ENCODE data around the gene ARMC5. TPM values are rescaled to one million over a fixed set of nuclear protein-coding genes. Genes with fewer than 3 reads are reported as not detected.
"Not testable (repeated sequence)": the region's sequence is repeated elsewhere in the genome, so short reads cannot be mapped to it uniquely, and the experiment has no call there.

Gene ARMC5
- total RNA-seq, 1 donor from 2014 or later: 5.5 TPM

DNA sequence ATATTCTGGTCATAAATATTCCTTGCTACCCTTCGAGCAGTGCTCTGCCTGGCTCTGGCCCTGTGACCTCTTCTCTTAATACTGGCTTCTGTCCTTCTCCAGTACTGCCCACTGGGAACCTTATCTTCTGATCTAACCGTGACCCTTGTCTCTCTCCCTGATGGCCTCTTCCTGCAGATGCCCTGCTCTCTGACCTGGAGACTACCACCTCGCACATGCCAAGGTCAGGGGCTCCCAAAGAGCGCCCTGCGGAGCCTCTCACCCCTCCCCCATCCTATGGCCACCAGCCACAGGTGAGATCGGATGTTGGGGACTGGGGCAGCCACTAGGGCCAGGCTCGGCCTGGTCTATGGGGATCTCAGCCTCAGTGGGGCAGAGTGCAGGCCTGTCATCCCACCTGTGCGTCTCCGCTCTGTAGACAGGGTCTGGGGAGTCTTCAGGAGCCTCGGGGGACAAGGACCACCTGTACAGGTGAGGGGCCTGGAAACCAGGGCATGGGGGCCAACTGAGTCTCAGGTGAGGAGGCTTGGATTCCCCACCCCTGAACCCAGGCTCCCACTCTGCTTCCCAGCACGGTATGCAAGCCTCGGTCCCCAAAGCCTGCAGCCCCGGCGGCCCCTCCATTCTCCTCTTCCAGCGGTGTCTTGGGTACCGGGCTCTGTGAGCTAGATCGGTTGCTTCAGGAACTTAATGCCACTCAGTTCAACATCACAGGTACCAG lies 14.1 kb downstream of the ARMC5 start:
- DNase-seq (ENCODE audit: missing footprints) (no peak), ATAC-seq (no peak)
- intact Hi-C loops (cut with DNase I): loop anchor here (10.0 kb wide), 1 partner anchor 241 kb away; a partner anchor contains a TSS

DNA sequence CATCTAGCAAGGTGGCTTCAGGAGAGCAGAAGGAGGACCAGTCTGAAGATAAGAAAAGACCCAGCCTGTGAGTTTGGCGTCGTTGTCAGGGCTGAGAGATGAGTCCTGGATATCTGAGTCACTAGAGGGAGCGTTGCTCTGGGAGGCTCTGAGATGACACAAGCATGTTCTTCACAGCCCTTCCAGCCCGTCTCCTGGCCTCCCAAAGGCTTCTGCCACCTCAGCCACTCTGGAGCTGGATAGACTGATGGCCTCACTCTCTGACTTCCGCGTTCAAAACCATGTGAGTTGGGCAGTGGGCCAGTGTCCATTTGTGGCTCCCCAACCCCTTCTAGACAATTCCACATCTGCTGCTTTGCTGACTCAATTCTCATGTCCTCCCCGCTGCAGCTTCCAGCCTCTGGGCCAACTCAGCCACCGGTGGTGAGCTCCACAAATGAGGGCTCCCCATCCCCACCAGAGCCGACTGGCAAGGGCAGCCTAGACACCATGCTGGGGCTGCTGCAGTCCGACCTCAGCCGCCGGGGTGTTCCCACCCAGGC lies 14.9 kb downstream of the ARMC5 start:
- DNase-seq (ENCODE audit: missing footprints) (no peak), ATAC-seq (no peak)
- intact Hi-C loops (cut with DNase I): loop anchor here (10.0 kb wide), 1 partner anchor 241 kb away; a partner anchor contains a TSS

DNA sequence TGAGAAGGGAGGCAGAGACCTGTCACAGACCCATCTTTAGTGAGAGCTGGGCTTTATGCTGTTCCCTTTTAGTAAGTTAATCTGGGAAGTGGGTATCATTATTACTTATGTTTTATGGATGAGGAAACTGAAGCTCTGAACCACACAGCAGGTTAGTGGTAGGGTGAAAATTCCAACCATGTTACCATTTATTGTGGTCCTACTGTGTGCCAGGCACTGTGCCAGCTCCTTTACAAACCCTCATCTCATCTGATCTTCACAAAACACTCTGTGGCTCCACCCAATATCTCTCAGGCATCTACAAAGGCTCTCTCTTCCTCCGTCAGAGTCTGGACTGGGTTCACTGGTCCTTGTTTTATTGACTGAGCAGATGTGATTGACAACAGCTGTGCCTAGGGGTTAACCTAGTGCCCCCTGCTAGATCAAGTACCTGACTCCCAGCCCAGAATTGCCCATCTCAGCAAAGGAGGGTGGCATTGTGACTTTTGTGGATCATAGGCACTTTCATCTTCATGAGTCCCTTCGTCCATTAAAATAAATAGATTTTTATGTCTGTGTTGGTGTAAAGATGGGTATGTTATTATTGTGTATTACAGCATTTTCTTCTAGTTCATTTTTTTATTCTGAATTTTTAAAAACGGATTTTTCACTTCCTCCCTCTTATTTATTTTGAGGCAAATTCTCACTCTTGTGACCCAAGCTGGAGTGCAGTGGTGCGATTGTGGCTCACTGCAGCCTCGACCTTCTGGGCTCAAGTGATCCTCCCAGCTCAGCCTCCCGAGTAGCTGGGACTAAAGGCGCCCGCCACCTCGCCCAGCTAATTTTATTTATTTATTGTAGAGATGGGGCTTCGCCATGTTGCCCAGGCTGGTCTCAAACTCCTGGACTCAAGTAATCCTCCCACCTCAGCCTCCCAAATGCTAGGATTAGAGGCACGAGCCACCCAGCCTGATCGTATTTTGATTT lies 15.8 kb downstream of the ARMC5 start:
- DNase-seq (ENCODE audit: missing footprints): no peak
- intact Hi-C loops (cut with DNase I): loop anchor here (10.0 kb wide), 1 partner anchor 240 kb away; a partner anchor contains a TSS
- ATAC-seq: no peak

DNA sequence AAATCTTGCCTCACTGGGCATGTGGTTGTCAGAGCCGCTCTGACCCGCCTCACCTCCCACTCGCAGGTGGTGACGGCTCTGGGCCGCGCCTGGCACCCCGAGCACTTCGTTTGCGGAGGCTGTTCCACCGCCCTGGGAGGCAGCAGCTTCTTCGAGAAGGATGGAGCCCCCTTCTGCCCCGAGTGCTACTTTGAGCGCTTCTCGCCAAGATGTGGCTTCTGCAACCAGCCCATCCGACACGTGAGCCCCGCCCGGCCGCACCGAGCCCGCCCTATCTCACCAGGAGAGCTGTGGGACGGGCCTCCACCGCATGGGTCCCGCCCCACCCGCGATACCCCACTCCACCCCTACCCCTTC lies 16.6 kb downstream of the ARMC5 start:
- ATAC-seq: no peak
- DNase-seq (ENCODE audit: missing footprints): no peak
- intact Hi-C loops (cut with DNase I): loop anchor here (10.0 kb wide), 1 partner anchor 239 kb away; a partner anchor contains a TSS

DNA sequence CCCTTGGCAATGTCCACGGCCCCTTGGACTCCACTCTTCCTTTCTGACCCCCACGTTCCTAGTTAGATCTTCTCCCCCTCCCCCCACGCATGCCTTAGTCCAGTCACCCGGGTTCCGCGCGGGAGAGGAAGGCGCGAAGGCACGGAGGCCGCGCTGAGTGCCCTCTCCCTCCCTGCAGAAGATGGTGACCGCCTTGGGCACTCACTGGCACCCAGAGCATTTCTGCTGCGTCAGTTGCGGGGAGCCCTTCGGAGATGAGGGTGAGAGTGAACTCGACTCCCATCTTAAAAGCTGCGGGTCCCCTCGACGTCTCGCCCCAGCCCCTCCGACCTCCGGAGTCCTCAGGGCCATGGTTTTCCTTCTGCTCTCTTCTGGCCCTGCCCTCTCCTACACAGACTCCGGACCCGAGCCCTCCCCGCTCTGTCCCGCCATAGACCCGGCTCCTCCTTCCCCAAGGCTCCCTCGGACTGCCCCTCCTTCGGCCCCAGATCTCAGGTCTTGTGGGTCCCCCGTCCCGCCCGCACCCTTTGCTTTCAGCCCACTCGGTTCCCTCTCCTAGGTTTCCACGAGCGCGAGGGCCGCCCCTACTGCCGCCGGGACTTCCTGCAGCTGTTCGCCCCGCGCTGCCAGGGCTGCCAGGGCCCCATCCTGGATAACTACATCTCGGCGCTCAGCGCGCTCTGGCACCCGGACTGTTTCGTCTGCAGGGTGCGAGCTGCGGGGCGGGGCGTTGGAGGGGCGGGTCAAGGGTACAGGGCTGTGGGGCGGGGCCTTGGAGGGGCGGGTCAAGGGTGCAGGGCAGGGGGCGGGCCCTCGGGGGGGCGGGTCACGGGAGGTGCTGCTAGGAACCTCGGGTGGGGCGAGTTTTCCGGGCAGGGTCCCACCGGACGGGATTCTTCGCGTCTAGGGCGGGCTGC lies 17.3 kb downstream of the ARMC5 start:
- ATAC-seq: peak; percentile 26
- DNase-seq (ENCODE audit: missing footprints): peak; percentile 94
- intact Hi-C loops (cut with DNase I): loop anchor here (10.0 kb wide), 1 partner anchor 238 kb away; a partner anchor contains a TSS

DNA sequence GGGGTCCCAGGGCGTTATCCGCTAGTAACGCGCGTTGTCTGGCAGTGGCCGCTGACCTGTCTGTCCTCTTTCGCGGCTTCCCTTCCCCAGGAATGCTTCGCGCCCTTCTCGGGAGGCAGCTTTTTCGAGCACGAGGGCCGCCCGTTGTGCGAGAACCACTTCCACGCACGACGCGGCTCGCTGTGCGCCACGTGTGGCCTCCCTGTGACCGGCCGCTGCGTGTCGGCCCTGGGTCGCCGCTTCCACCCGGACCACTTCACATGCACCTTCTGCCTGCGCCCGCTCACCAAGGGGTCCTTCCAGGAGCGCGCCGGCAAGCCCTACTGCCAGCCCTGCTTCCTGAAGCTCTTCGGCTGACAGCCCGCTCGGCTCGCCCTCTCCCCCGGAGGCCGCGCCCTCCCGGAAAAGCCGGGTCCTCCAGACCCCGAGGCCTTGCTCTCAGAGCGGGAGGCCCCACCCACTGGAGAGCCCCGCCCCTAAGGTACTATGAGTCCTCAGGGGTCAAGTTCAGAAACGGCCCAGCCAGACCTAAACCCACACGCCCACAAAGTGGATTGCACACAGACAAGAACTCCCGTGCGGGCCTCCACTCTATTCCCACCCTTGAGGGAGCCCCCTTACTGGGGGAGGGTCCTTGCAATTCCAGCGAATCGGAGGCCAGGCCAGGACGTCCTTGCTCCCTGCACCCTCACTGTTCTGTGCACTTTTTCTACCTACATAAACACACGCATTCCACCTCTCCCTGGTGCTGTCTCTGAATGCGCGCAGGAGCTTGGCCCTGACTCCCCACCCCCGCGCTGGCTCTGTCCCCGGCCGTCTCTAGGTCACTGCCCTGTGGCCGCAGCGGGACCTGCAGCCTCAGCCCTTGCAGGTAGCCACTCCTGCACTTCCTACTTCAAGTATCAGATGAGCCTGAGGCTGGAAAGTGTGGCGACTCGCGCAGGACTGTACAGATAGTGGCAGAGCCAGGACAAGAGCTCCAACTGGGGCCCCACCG lies 18.2 kb downstream of the ARMC5 start:
- intact Hi-C loops (cut with DNase I): loop anchor here (10.0 kb wide), 1 partner anchor 237 kb away; a partner anchor contains a TSS
- no peak for DNase-seq (ENCODE audit: missing footprints)
- no peak for ATAC-seq

DNA sequence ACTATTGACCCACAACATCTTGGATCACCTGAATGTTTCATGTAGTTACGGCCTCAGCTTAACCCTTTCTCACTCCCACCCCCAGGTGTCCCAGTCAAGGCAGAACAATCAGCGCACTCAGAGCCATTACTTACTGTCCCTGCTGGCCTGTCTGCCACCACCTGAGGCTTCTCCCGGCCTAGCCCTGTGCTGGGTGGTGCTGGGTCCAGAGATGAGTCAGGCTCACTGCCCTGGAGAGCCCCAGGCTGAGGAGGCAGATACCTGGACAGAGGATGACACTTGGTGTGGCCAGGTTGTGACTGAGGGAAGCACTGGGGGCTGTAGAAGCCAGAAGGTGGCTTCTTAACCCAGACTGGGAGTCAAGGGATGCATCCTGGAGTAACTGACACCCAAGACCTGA lies 19.7 kb downstream of the ARMC5 start:
- ATAC-seq (no peak), DNase-seq (ENCODE audit: missing footprints) (no peak)
- intact Hi-C loops (cut with DNase I): loop anchor here (10.0 kb wide), 1 partner anchor 236 kb away; a partner anchor contains a TSS

DNA sequence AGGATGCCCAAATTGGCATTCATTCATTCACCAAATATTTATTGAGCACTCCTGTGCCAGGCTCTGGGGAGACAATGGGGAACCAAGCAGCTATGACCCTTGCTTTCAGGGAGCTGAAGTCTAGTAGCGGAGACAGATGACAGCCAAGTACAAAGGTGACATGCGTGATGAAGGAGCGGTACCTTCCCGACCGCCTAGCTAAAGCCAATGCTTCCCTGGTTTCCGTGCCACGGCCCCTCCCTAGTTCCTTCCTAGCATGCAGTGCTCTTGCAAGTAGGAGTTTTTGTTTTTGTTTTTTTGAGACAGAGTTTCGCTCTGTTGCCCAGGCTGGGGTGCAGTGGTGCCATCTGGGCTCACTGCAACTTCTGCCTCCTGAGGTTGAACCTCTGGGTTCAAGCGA lies 20.4 kb downstream of the ARMC5 start:
- DNase-seq (ENCODE audit: missing footprints): no peak
- intact Hi-C loops (cut with DNase I): loop anchor here (10.0 kb wide), 1 partner anchor 235 kb away; a partner anchor contains a TSS
- ATAC-seq: no peak

DNA sequence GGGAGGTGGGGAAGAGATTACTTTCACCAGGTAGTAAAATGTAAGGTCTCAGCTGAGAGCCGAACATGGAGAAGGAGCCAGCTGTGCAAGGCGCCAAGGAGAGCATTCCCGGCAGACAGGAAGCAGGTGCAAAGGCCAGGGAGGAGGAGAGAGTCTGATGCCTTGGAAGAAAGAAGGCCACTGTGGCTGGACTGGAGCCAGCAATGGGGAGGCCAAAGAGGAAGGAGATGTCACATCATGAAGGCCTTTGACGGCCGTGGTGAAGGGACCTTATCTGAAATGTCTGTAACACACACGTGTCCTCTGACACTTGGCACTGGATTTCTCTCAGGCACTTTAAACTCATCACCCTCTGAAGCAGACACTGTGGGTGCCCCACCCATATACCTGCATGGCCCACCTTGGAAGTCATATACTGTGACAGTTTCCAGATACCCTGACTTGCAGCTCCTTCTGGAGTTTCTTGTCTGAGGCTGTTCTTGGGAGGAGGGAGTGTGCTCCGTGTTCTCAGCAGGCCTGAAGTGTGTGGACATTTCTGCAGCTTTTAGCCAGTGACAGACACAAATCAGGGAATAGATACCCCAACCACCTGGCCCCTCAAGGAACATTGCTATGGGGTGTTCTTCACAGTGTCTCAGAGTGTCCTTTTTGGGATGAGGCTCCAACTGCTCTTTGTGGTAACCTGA lies 21.7 kb downstream of the ARMC5 start:
- DNase-seq (ENCODE audit: missing footprints) (no peak), ATAC-seq (no peak)
- intact Hi-C loops (cut with DNase I): no loop called here

DNA sequence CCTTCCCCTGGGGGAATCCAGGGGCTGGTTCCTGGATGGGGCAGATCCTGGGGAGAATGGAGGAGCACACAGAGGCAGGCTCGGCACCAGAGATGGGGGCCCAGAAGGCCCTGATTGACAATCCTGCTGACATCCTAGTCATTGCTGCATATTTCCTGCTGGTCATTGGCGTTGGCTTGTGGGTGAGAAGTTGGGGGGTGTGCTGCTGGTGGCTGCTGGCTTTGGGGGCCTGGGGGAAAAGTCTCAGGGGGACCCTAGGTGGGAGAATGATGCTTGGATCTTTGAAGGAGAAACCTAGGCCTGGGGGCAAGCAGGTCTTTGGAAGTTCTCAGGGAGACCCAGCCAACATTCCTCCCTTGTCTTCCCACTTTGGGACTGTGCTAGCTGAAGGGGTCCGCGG lies 23.8 kb downstream of the ARMC5 start, which contains the start of gene SLC5A2:
TSS of gene SLC5A2 (plus strand) at position 43 of the 400 bp plus-strand sequence. CDS start at position 57, 14 bp downstream.
- intact Hi-C loops (cut with DNase I): no loop called here
- ATAC-seq: no peak

DNA sequence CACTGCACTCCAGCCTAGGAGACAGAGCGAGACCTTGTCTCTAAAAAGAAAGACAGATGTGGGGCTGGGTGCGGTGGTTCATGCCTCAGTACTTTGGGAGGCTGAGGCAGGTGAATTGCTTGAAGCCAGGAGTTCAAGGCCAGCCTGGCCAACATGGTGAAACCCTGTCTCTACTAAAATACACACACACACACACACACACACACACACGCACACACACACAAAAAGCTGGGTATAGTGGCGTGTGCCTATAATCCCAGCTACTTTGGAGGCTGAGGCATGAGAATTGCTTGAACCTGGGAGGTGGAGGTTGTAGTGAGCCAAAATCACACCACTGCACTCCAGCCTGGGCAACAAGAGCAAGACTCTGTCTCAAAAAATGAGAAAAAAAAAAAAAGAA lies 24.7 kb downstream of the ARMC5 start:
- DNase-seq (ENCODE audit: missing footprints); intact Hi-C loops (cut with DNase I); ATAC-seq: not testable (repeated sequence)

More for the DNA sequence above, 23.8 kb downstream of the ARMC5 start, which contains the start of gene SLC5A2:
- DNase-seq (ENCODE audit: missing footprints): no peak

DNA sequence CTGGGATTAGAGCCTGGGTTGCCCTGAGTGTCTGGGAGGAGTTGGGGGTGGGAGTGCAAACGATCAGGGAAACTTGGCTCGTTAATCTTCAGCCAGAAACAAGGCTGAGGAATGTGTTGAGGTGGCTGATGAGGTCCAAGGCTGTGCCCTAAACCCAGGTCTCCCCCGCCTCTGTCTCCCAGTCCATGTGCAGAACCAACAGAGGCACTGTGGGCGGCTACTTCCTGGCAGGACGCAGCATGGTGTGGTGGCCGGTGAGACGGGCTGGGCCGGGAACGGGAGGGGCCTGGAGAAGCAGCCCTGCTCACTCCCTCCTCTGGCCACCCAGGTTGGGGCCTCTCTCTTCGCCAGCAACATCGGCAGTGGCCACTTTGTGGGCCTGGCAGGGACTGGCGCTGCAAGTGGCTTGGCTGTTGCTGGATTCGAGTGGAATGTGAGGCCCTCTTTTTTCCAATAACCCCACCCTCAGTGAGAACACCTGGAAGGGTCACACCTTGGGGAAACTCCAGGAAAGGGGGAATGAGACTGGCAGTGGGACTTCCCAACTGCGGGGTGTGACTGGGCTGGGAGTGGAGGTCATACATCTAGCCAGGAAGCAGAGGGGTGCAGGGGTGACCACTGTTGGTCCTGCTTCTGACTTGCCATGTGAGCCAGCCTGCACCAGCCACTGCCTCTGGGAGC lies 25.3 kb downstream of the ARMC5 start:
- ATAC-seq (no peak), DNase-seq (ENCODE audit: missing footprints) (no peak)
- intact Hi-C loops (cut with DNase I): no loop called here

DNA sequence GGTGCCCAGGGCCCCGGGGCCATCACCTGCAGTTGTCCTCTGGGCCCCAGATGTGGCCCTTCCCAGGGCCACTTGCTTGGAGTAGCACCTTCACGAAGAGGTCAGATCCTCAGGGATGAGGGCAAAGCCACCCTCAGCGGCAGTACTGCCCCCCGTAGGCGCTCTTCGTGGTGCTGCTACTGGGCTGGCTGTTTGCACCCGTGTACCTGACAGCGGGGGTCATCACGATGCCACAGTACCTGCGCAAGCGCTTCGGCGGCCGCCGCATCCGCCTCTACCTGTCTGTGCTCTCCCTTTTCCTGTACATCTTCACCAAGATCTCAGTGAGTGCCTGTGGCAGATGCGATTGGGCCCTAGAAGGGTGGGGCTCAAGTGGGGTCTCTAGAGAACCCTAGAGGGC lies 26.3 kb downstream of the ARMC5 start:
- ATAC-seq (no peak), DNase-seq (ENCODE audit: missing footprints) (no peak)
- intact Hi-C loops (cut with DNase I): no loop called here

DNA sequence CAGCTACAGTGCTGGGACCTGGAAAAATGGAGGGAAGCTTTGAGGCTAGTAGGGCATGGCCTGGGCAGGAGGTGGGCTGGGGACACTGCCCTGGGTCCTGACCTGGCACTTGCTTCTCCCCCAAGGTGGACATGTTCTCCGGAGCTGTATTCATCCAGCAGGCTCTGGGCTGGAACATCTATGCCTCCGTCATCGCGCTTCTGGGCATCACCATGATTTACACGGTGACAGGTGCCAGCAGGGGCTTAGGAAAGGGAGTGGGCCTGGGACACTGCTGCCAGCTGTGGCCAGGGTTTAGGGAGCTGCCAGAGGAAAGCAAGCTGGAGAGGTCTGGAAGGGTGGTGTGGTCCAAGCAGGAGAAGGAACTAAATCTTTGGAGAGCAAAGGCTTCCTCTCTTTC lies 26.7 kb downstream of the ARMC5 start:
- ATAC-seq: no peak
- DNase-seq (ENCODE audit: missing footprints): no peak
- intact Hi-C loops (cut with DNase I): no loop called here

DNA sequence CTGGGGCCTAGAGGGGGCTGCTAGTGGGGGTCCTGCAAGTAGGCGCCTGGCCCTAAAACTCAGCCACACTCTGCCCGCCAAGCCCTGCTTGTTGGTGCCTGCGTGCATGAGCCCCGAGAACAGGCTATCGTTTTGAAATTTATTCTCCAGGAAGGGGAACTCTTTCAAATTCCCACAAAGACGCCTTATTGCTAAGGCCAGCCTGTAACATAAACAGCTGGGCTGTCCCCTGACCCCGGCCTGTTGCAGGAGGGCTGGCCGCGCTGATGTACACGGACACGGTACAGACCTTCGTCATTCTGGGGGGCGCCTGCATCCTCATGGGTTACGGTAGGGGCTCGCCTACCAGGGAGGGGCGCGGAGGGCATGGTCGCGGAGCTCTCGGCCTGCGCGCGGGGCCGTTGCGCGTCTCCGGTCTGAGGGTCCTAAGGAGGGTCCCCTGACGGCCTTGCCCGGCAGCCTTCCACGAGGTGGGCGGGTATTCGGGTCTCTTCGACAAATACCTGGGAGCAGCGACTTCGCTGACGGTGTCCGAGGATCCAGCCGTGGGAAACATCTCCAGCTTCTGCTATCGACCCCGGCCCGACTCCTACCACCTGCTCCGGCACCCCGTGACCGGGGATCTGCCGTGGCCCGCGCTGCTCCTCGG lies 27.9 kb downstream of the ARMC5 start:
- intact Hi-C loops (cut with DNase I): no loop called here
- DNase-seq (ENCODE audit: missing footprints): no peak
- ATAC-seq: peak; percentile 3

All from Right ventricle myocardium inferior (tissue), 1 donor.